PC-3 (cell line): ENCODE data around the gene B4GALNT3. TPM values are rescaled to one million over a fixed set of nuclear protein-coding genes. Genes with fewer than 3 reads are reported as not detected.

ENCODE experiments used
- ATAC-seq: fragments of 200-7000 bp; cut with Tn5 transposase; 2 replicates; pipeline ENCODE4 v1.9.1; 2020; ENCODE audit warnings: mild to moderate bottlenecking, moderate library complexity
- BruUV-seq: library from RNA; stranded (reverse); fragments of 400-500 nt; replicated peaks from 2 replicates; lab custom pipeline; 2021; lab: Mats Ljungman, UMichigan
- CTCF ChIA-PET: fragments of 300-600 bp; sonication (Branson Sonifier 250); formaldehyde crosslinking; loops from one replicate; lab custom pipeline; 2022; ENCODE audit warnings: antibody characterized with exemption; lab: Charles Lee
- POLR2A ChIA-PET: fragments of 300-600 bp; sonication (Branson Sonifier 250); formaldehyde crosslinking; loops from one replicate; lab custom pipeline; 2022; ENCODE audit warnings: antibody characterized with exemption; ENCODE audit not compliant: unreplicated experiment; lab: Charles Lee
- DNase-seq: peaks from one replicate; pipeline ENCODE4 v3.0.0-alpha.2; 2015
- H2AFZ ChIP-seq: fragments of 300-600 bp; sonication (generic); 2 replicates; pipeline ENCODE4 v1.6.0; 2016; ENCODE audit warnings: antibody characterized with exemption, low read length
- H3F3A ChIP-seq: fragments of 300-600 bp; sonication (generic); one replicate; pipeline ENCODE4 v1.6.0; 2017; ENCODE audit warnings: antibody characterized with exemption, low read length, control low read depth, mild to moderate bottlenecking; ENCODE audit not compliant: unreplicated experiment
- H3K27ac ChIP-seq: fragments of 300-600 bp; sonication (generic); 2 replicates; pipeline ENCODE4 v1.5.1; 2016; ENCODE audit warnings: mild to moderate bottlenecking, low read length
- H3K27me3 ChIP-seq: fragments of 300-600 bp; sonication (generic); 2 replicates; pipeline ENCODE4 v1.6.1; 2016; ENCODE audit warnings: low read length, mixed read lengths
- H3K36me3 ChIP-seq: fragments of 300-600 bp; sonication (generic); 2 replicates; pipeline ENCODE4 v1.6.1; 2016; ENCODE audit warnings: low read depth, mixed run types, low read length, mixed read lengths
- H3K4me1 ChIP-seq: fragments of 300-600 bp; sonication (generic); 2 replicates; pipeline ENCODE4 v1.5.1; 2016; ENCODE audit warnings: low read length; ENCODE audit not compliant: insufficient read depth
- H3K4me2 ChIP-seq: fragments of 300-600 bp; sonication (generic); 2 replicates; pipeline ENCODE4 v1.6.0; 2016; ENCODE audit warnings: low read length
- H3K4me3 ChIP-seq: fragments of 300-600 bp; sonication (generic); 2 replicates; pipeline ENCODE4 v1.5.1; 2016; ENCODE audit warnings: mild to moderate bottlenecking, low read length, mixed read lengths
- H3K79me2 ChIP-seq: fragments of 300-600 bp; sonication (generic); 2 replicates; pipeline ENCODE4 v1.6.1; 2017; ENCODE audit warnings: low read length, mixed read lengths
- H3K9ac ChIP-seq: fragments of 300-600 bp; sonication (generic); 2 replicates; pipeline ENCODE4 v1.6.0; 2016; ENCODE audit warnings: mild to moderate bottlenecking, low read length
- H3K9me2 ChIP-seq: fragments of 300-600 bp; sonication (generic); replicated peaks from 2 replicates; pipeline ENCODE4 v1.6.1; 2016; ENCODE audit warnings: mixed run types, low read length, mixed read lengths
- H3K9me3 ChIP-seq: fragments of 300-600 bp; sonication (generic); 2 replicates; pipeline ENCODE4 v1.6.1; 2016; ENCODE audit warnings: low read length, mixed read lengths
- H4K20me1 ChIP-seq: fragments of 300-600 bp; sonication (generic); 2 replicates; pipeline ENCODE4 v1.6.1; 2016; ENCODE audit warnings: low read length, mixed read lengths
- CTCF ChIP-seq: fragments of 300-600 bp; sonication (generic); conservative IDR thresholded peaks from 2 replicates; pipeline ENCODE4 v1.5.1; 2017; ENCODE audit warnings: antibody characterized with exemption, low read depth, mild to moderate bottlenecking, low read length
- EZH2 ChIP-seq: fragments of 300-600 bp; sonication (generic); IDR thresholded peaks from one replicate; pipeline ENCODE4 v1.6.1; 2017; ENCODE audit warnings: antibody characterized with exemption, mild to moderate bottlenecking, low read length; ENCODE audit not compliant: unreplicated experiment
- EZH2phosphoT487 ChIP-seq: fragments of 300-600 bp; sonication (generic); IDR thresholded peaks from 2 replicates; pipeline ENCODE4 v1.6.1; 2018; ENCODE audit warnings: mild to moderate bottlenecking, antibody characterized with exemption, low read length, borderline replicate concordance
- intact Hi-C: fragments of 100-400 bp; cut with micrococcal nuclease; formaldehyde crosslinking; loops from 2 replicates; pipeline ENCODE4 v1.9.0; 2023
- total RNA-seq: library from RNA; depleted of rRNA; stranded (reverse); fragments of >200 nt; gene quantifications from 2 replicates; pipeline ENCODE4 v1.2.3, GENCODE V29; 2014

B4GALNT3 gene
- total RNA-seq, 1 experiment from 2014 or later: 3.7 TPM

- H3K9me2 ChIP-seq: no peaks in the 10 kb centered on the region
- intact Hi-C loops: loop anchor here (1.0 kb wide), 1 partner anchor 106 kb away; no protein-coding TSS in a partner anchor
- no peaks in the 10 kb centered on the region for H3K36me3 ChIP-seq
- H2AFZ ChIP-seq: no peak overlapping the region
- no peak for ATAC-seq
- no peak for DNase-seq
- POLR2A ChIA-PET: no interaction called here
- no peak overlapping the region for H3K9ac ChIP-seq
- no peak overlapping the region for H3K4me2 ChIP-seq
- H3K27ac ChIP-seq: no peak overlapping the region
- TF ChIP-seq EZH2phosphoT487 (no peak), EZH2 (no peak), CTCF (no peak)
- no peaks in the 10 kb centered on the region for H3K27me3 ChIP-seq
- no peak overlapping the region for H3K4me3 ChIP-seq
- no peaks in the 10 kb centered on the region for H4K20me1 ChIP-seq
- CTCF ChIA-PET: interaction anchor here (1.8 kb wide), 1 partner anchor 106 kb away, joined by 7 read pairs; no protein-coding TSS in a partner anchor
- no peaks in the 10 kb centered on the region for H3F3A ChIP-seq
- no peaks in the 10 kb centered on the region for H3K4me1 ChIP-seq
- H3K79me2 ChIP-seq: no peaks in the 10 kb centered on the region
- no TSS peak for BruUV-seq
- H3K9me3 ChIP-seq: no peaks in the 10 kb centered on the region
Measured at GRCh38 chr12:547883-548470, 88.2 kb downstream of the B4GALNT3 start.

DNA sequence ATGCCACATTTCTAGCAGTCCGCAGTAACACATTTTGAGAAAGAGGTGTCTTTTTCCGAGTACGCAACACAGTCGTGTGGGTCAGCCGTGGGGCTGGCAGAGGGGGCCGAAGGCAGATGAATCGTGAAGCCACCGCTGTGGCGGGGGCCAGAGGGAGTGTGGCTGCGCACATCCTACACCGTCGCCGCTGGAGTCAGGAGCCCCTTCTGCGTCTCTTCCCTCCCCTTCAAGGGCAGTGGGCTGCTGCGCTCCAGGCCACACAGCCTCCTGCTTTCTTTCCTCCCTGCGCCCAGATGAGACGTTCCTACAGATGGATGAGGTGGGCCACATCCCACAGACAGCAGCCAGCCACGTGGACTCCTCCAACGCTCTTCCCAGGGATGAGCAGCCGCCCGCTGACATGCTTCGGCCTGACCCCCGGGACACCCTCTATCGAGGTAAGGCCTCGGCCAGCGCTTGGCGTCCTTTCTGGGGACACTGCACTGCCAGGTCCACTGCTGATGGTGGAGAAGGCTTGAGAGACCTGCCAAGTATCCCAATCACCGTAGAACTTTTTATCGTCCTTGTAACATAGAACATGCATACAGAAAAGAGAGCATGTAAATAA lies 89.8 kb downstream of the B4GALNT3 start:
- BruUV-seq: no TSS peak
- DNase-seq (no peak), ATAC-seq (no peak)
- no peak for TF ChIP-seq EZH2
- no peak for TF ChIP-seq EZH2phosphoT487
- no peak for TF ChIP-seq CTCF
- ChIA-PET CTCF (no interaction called here), POLR2A (no interaction called here)
- intact Hi-C loops: no loop called here
- Histone ChIP-seq H3K4me1 (no peaks in the 10 kb centered on the region), H3F3A (no peaks in the 10 kb centered on the region), H2AFZ (no peak overlapping the region), H3K27me3 (no peaks in the 10 kb centered on the region), H4K20me1 (no peaks in the 10 kb centered on the region), H3K27ac (no peak overlapping the region), H3K9me2 (no peaks in the 10 kb centered on the region), H3K4me3 (no peak overlapping the region), H3K9ac (no peak overlapping the region), H3K4me2 (no peak overlapping the region), H3K9me3 (no peaks in the 10 kb centered on the region), H3K36me3 (no peaks in the 10 kb centered on the region), H3K79me2 (no peaks in the 10 kb centered on the region)
